T-helper 2 cell treated with Interferon-gamma antibody and Interleukin-4, amounts not matched to agents 5 μg/mL and 100 μg/mL, for 36 hours (primary cell): Measurements from ENCODE around the gene PLA2G2F.
A peak's percentile ranks its signal among the peaks of the same experiment; 100 is the strongest.

Experiments used
- DNase-seq: peaks from one replicate; pipeline ENCODE4 v3.0.0; 2021; ENCODE audit warnings: low spot score
- H3K27ac Mint-ChIP-seq: one replicate; pipeline ENCODE4 v1.8.0; 2021; ENCODE audit warnings: mild to moderate bottlenecking, mixed read lengths
- H3K27me3 Mint-ChIP-seq: one replicate; pipeline ENCODE4 v1.8.0; 2021; ENCODE audit warnings: low read depth, mixed read lengths
- H3K36me3 Mint-ChIP-seq: one replicate; pipeline ENCODE4 v1.8.0; 2021; ENCODE audit warnings: low read depth, mixed read lengths
- H3K4me1 Mint-ChIP-seq: one replicate; pipeline ENCODE4 v1.8.0; 2021; ENCODE audit warnings: low read depth, mixed read lengths
- H3K4me3 Mint-ChIP-seq: one replicate; pipeline ENCODE4 v1.8.0; 2022; ENCODE audit warnings: mild to moderate bottlenecking, moderate library complexity, mixed read lengths
- H3K9me3 Mint-ChIP-seq: one replicate; pipeline ENCODE4 v1.8.0; 2021; ENCODE audit warnings: mixed read lengths

PLA2G2F gene

GRCh38 chr1:20142001-20142710 lies 3.0 kb downstream of the PLA2G2F start:
- Mint-ChIP-seq H3K36me3 (no peaks in the 10 kb centered on the region), H3K27me3 (no peaks in the 10 kb centered on the region), H3K9me3 (no peaks in the 10 kb centered on the region), H3K4me1 (no peaks in the 10 kb centered on the region), H3K4me3 (no peak overlapping the region), H3K27ac (no peak overlapping the region)
- DNase-seq, result no peak

GRCh38 chr1:20143318-20143717 lies 4.2 kb downstream of the PLA2G2F start:
- no peaks in the 10 kb centered on the region for H3K4me1 Mint-ChIP-seq
- DNase-seq, result no peak
- H3K27me3 Mint-ChIP-seq, result no peaks in the 10 kb centered on the region
- H3K36me3 Mint-ChIP-seq, result no peaks in the 10 kb centered on the region
- no peak overlapping the region for H3K4me3 Mint-ChIP-seq
- H3K9me3 Mint-ChIP-seq, result no peaks in the 10 kb centered on the region
- H3K27ac Mint-ChIP-seq, result no peak overlapping the region

GRCh38 chr1:20143734-20144565 lies 4.8 kb downstream of the PLA2G2F start:
- Mint-ChIP-seq H3K27me3 (no peaks in the 10 kb centered on the region), H3K4me1 (no peaks in the 10 kb centered on the region), H3K27ac (no peak overlapping the region), H3K4me3 (no peak overlapping the region), H3K9me3 (no peaks in the 10 kb centered on the region), H3K36me3 (no peaks in the 10 kb centered on the region)
- no peak for DNase-seq

- Mint-ChIP-seq H3K4me1 (peaks cover 2% of the 10 kb centered on the region), H3K4me3 (no peak overlapping the region), H3K9me3 (no peaks in the 10 kb centered on the region), H3K27me3 (peaks cover 3% of the 10 kb centered on the region), H3K36me3 (no peaks in the 10 kb centered on the region), H3K27ac (no peak overlapping the region)
- no peak for DNase-seq
Observed at GRCh38 chr1:20147846-20148570, 8.9 kb downstream of the PLA2G2F start.

GRCh38 chr1:20148571-20149500 lies 9.7 kb downstream of the PLA2G2F start:
- Mint-ChIP-seq H3K4me1 (peaks cover 2% of the 10 kb centered on the region), H3K36me3 (no peaks in the 10 kb centered on the region), H3K9me3 (no peaks in the 10 kb centered on the region), H3K27me3 (peaks cover 3% of the 10 kb centered on the region), H3K4me3 (no peak overlapping the region), H3K27ac (no peak overlapping the region)
- no peak for DNase-seq

- Mint-ChIP-seq H3K4me1 (peaks cover 11% of the 10 kb centered on the region), H3K27ac (no peak overlapping the region), H3K36me3 (no peaks in the 10 kb centered on the region), H3K4me3 (no peak overlapping the region), H3K9me3 (no peaks in the 10 kb centered on the region), H3K27me3 (peaks cover 3% of the 10 kb centered on the region)
- no peak for DNase-seq
Observed at GRCh38 chr1:20149601-20150325, 10.6 kb downstream of the PLA2G2F start.

GRCh38 chr1:20150326-20150705 lies 11.2 kb downstream of the PLA2G2F start:
- Mint-ChIP-seq H3K27me3 (peaks cover 3% of the 10 kb centered on the region), H3K4me3 (no peak overlapping the region), H3K27ac (no peak overlapping the region), H3K4me1 (peaks cover 13% of the 10 kb centered on the region), H3K36me3 (no peaks in the 10 kb centered on the region), H3K9me3 (no peaks in the 10 kb centered on the region)
- no peak for DNase-seq

- Mint-ChIP-seq H3K36me3 (no peaks in the 10 kb centered on the region), H3K4me3 (no peak overlapping the region), H3K27me3 (peaks cover 3% of the 10 kb centered on the region), H3K9me3 (no peaks in the 10 kb centered on the region), H3K4me1 (peaks cover 13% of the 10 kb centered on the region), H3K27ac (no peak overlapping the region)
- no peak for DNase-seq
Observed at GRCh38 chr1:20150969-20151368, 11.8 kb downstream of the PLA2G2F start.

GRCh38 chr1:20151906-20152598 lies 12.9 kb downstream of the PLA2G2F start:
- Mint-ChIP-seq H3K4me3 (peak overlapping the region; percentile 72), H3K27me3 (peaks cover 3% of the 10 kb centered on the region), H3K9me3 (no peaks in the 10 kb centered on the region), H3K4me1 (peaks cover 13% of the 10 kb centered on the region), H3K36me3 (no peaks in the 10 kb centered on the region), H3K27ac (peak overlapping the region; percentile 47)
- peak; percentile 66 for DNase-seq

GRCh38 chr1:20152599-20152930 lies 13.4 kb downstream of the PLA2G2F start:
- no peak for DNase-seq
- Mint-ChIP-seq H3K9me3 (peaks cover 2% of the 10 kb centered on the region), H3K4me1 (peaks cover 13% of the 10 kb centered on the region), H3K4me3 (peak overlapping the region; percentile 72), H3K27ac (no peak overlapping the region), H3K36me3 (no peaks in the 10 kb centered on the region), H3K27me3 (peaks cover 3% of the 10 kb centered on the region)

GRCh38 chr1:20153000-20153418 lies 13.9 kb downstream of the PLA2G2F start:
- Mint-ChIP-seq H3K27ac (no peak overlapping the region), H3K4me1 (peaks cover 13% of the 10 kb centered on the region), H3K9me3 (peaks cover 5% of the 10 kb centered on the region), H3K36me3 (no peaks in the 10 kb centered on the region), H3K27me3 (peaks cover 3% of the 10 kb centered on the region), H3K4me3 (no peak overlapping the region)
- DNase-seq, result no peak

GRCh38 chr1:20154301-20154831 lies 15.2 kb downstream of the PLA2G2F start:
- Mint-ChIP-seq H3K27me3 (peaks cover 3% of the 10 kb centered on the region), H3K27ac (no peak overlapping the region), H3K4me1 (peaks cover 13% of the 10 kb centered on the region), H3K9me3 (peaks cover 13% of the 10 kb centered on the region), H3K36me3 (no peaks in the 10 kb centered on the region), H3K4me3 (peak overlapping the region; percentile 25)
- no peak for DNase-seq
